DND-41 (cell line): ENCODE results near the gene PRDX5.
A peak's percentile ranks its signal among the peaks of the same experiment; 100 is the strongest.

Experiments
- ATAC-seq: fragments of 200-7000 bp; cut with Tn5 transposase; 3 replicates; pipeline ENCODE4 v1.9.1; 2021; ENCODE audit warnings: low read depth; ENCODE audit not compliant: insufficient read depth
- DNase-seq: peaks from one replicate; pipeline ENCODE4 v3.0.0-alpha.2; 2020
- H2AFZ ChIP-seq: 2 replicates; pipeline ENCODE4 v1.6.0; 2012; ENCODE audit warnings: low read depth, low read length
- H3K27ac ChIP-seq: 2 replicates; pipeline ENCODE4 v1.5.1; 2012; ENCODE audit warnings: low read length, inconsistent platforms
- H3K27me3 ChIP-seq: fragments of 200-600 bp; sonication (generic); 2 replicates; pipeline ENCODE4 v1.6.0; 2012; ENCODE audit warnings: low read length, mild to moderate bottlenecking, inconsistent platforms; ENCODE audit not compliant: insufficient read depth, poor library complexity
- H3K36me3 ChIP-seq: 2 replicates; pipeline ENCODE4 v1.5.1; 2012; ENCODE audit warnings: low read length, inconsistent platforms; ENCODE audit not compliant: insufficient read depth
- H3K4me1 ChIP-seq: 2 replicates; pipeline ENCODE4 v1.5.1; 2012; ENCODE audit warnings: mild to moderate bottlenecking, low read length; ENCODE audit not compliant: insufficient read depth
- H3K4me2 ChIP-seq: 2 replicates; pipeline ENCODE4 v1.6.0; 2012; ENCODE audit warnings: mild to moderate bottlenecking, moderate library complexity, low read length, inconsistent platforms; ENCODE audit not compliant: insufficient read depth
- H3K4me3 ChIP-seq, 2 experiments: fragments of 200-600 bp in 1 of 2; shearing (Covaris generic) in 1 of 2; 2 replicates each; pipeline ENCODE4 v1.5.1; 2012 to 2016; ENCODE audit warnings: inconsistent platforms in 2 of 2, low read length in 2 of 2, mild to moderate bottlenecking in 2 of 2, low read depth in 1 of 2, moderate library complexity in 1 of 2
- H3K79me2 ChIP-seq: 2 replicates; pipeline ENCODE4 v1.6.0; 2012; ENCODE audit warnings: low read length, inconsistent platforms; ENCODE audit not compliant: insufficient read depth
- H3K9ac ChIP-seq: 2 replicates; pipeline ENCODE4 v1.6.0; 2012; ENCODE audit warnings: low read depth, mild to moderate bottlenecking, inconsistent platforms, low read length, moderate library complexity
- H3K9me3 ChIP-seq: 2 replicates; pipeline ENCODE4 v1.5.1; 2012; ENCODE audit warnings: low read length, moderate library complexity, mild to moderate bottlenecking, inconsistent platforms; ENCODE audit not compliant: insufficient read depth, severe bottlenecking
- H4K20me1 ChIP-seq: 2 replicates; pipeline ENCODE4 v1.6.0; 2012; ENCODE audit warnings: low read length; ENCODE audit not compliant: insufficient read depth
- CTCF ChIP-seq: IDR thresholded peaks from 2 replicates; pipeline ENCODE4 v1.5.1; 2012; ENCODE audit warnings: borderline replicate concordance, low read length, moderate library complexity, mild to moderate bottlenecking; ENCODE audit not compliant: poor library complexity, severe bottlenecking; ENCODE audit errors: extremely low read depth
- EZH2 ChIP-seq: IDR thresholded peaks from 3 replicates; pipeline ENCODE4 v1.6.1; 2012; ENCODE audit warnings: borderline replicate concordance, low read depth, mild to moderate bottlenecking, moderate library complexity, low read length, inconsistent platforms; ENCODE audit not compliant: severe bottlenecking

PRDX5 gene

DNA sequence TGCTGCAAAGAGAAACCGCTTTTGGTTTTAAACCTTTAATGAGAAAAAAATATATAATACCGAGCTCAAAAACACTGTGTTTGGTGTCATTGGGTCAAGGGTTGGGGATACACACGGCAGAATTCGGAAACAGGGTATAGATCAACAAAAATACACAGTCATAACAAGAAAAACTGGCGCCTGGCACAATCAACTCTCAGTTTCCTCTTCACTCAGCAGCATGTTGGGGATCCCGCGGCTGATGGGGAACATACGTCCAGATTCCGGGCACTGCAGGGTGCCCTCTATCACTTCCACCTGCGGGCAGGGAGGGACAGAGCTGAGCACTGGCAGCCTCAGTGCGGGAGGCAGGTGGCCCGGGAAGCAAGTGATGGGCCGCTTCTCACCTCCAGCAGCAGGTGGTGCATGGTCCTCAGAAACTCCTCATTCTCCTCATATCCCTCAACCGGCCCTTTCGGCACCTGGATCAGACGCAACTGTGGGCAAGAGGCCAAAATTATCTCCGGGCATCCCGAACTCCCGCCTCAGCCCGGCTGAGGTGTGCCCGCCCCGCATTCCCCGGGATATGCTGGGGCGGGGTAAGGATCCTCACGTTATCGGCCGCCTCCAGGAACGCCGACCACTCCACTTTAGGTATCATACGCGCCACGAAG lies 1.1 kb upstream of the PRDX5 start:
- peaks cover 34% of the 10 kb centered on the region for H3K4me1 ChIP-seq
- H3K4me2 ChIP-seq: peak overlapping the region; percentile 66
- peak overlapping the region; percentile 52 to 71 for H3K4me3 ChIP-seq
- H3K36me3 ChIP-seq: peaks cover 44% of the 10 kb centered on the region
- peaks cover 44% of the 10 kb centered on the region for H3K79me2 ChIP-seq
- H3K27ac ChIP-seq: peak overlapping the region; percentile 91
- H3K9me3 ChIP-seq: no peaks in the 10 kb centered on the region
- H3K27me3 ChIP-seq: no peaks in the 10 kb centered on the region
- ATAC-seq: no peak; the same call in 2 of the 3 replicates
- peaks cover 14% of the 10 kb centered on the region for H4K20me1 ChIP-seq
- peak overlapping the region; percentile 87 for H3K9ac ChIP-seq
- DNase-seq: peak; percentile 38
- peak overlapping the region; percentile 67 for H2AFZ ChIP-seq
- TF ChIP-seq CTCF (peak; percentile 30), EZH2 (no peak)

GRCh38 chr11:64317325-64317960 lies 478 bp upstream of the PRDX5 start, which contains the start of gene TRMT112:
TSS of gene TRMT112 (minus strand) at chr11:64317559. CDS start at chr11:64317526, 33 bp downstream.
- peak within 1 kb of the TSS; percentile 91 for H3K27ac ChIP-seq
- ATAC-seq (peak; percentile 82), DNase-seq (peak; percentile 98)
- peak within 1 kb of the TSS; percentile 52 to 71 for H3K4me3 ChIP-seq
- H3K9ac ChIP-seq: peak within 1 kb of the TSS; percentile 87
- H3K27me3 ChIP-seq: no peaks in the 10 kb centered on the region
- peak within 1 kb of the TSS; percentile 91 for H2AFZ ChIP-seq
- peak within 1 kb of the TSS; percentile 66 for H3K4me2 ChIP-seq
- peaks cover 13% of the 10 kb centered on the region for H4K20me1 ChIP-seq
- peaks cover 44% of the 10 kb centered on the region for H3K79me2 ChIP-seq
- peaks cover 47% of the 10 kb centered on the region for H3K36me3 ChIP-seq
- no peak for TF ChIP-seq EZH2
- no peak for TF ChIP-seq CTCF
- H3K9me3 ChIP-seq: no peaks in the 10 kb centered on the region
- peaks cover 34% of the 10 kb centered on the region for H3K4me1 ChIP-seq

- Histone ChIP-seq H2AFZ (peak overlapping the region; percentile 91; the same call in 1 of the 2 replicates), H3K36me3 (peaks cover 42% of the 10 kb centered on the region), H3K4me3 (peak overlapping the region; percentile 52 to 71; a peak in 3 of 4 replicates), H3K27me3 (no peaks in the 10 kb centered on the region), H3K27ac (peak overlapping the region; percentile 91), H3K9me3 (no peaks in the 10 kb centered on the region), H3K79me2 (peaks cover 40% of the 10 kb centered on the region), H3K4me1 (peaks cover 47% of the 10 kb centered on the region), H3K4me2 (peak overlapping the region; percentile 66), H4K20me1 (peaks cover 15% of the 10 kb centered on the region), H3K9ac (peak overlapping the region; percentile 87)
- ATAC-seq: no peak
- no peak for DNase-seq
- TF ChIP-seq EZH2: no peak
- TF ChIP-seq CTCF: no peak
These were observed 1.1 kb downstream of the PRDX5 start for GRCh38 chr11:64318766-64319761.
